H9 (cell line): ENCODE results near the gene DYDC1. TPM values are rescaled to one million over a fixed set of nuclear protein-coding genes. Genes with fewer than 3 reads are reported as not detected.

Source experiments
- DNase-seq: peaks from one replicate; pipeline ENCODE4 v3.0.0-alpha.2; 2017
- H2AFZ ChIP-seq: one replicate; pipeline ENCODE4 v1.6.1; 2013; ENCODE audit warnings: mild to moderate bottlenecking, low read length, control low read depth, moderate library complexity
- H2AK5ac ChIP-seq: 2 replicates; pipeline ENCODE4 v1.6.1; 2013; ENCODE audit warnings: low read length, control low read depth, mixed read lengths; ENCODE audit not compliant: insufficient read length
- H2BK120ac ChIP-seq: one replicate; pipeline ENCODE4 v1.6.1; 2013; ENCODE audit warnings: low read depth, mild to moderate bottlenecking, low read length, control low read depth, inconsistent platforms; ENCODE audit not compliant: poor library complexity, severe bottlenecking
- H2BK12ac ChIP-seq: 2 replicates; pipeline ENCODE4 v1.6.1; 2013; ENCODE audit warnings: low read length, control low read depth, mixed read lengths, low read depth; ENCODE audit not compliant: insufficient read length
- H2BK15ac ChIP-seq: 2 replicates; pipeline ENCODE4 v1.6.1; 2013; ENCODE audit warnings: low read depth, low read length, control low read depth
- H2BK20ac ChIP-seq: one replicate; pipeline ENCODE4 v1.6.1; 2013; ENCODE audit warnings: low read depth, mild to moderate bottlenecking, low read length, control low read depth, inconsistent platforms; ENCODE audit not compliant: poor library complexity, severe bottlenecking
- H2BK5ac ChIP-seq: 2 replicates; pipeline ENCODE4 v1.6.1; 2013; ENCODE audit warnings: low read length, control low read depth, mixed read lengths; ENCODE audit not compliant: insufficient read length
- H3K14ac ChIP-seq: 2 replicates; pipeline ENCODE4 v1.6.1; 2013; ENCODE audit warnings: low read length, control low read depth; ENCODE audit not compliant: insufficient read depth
- H3K18ac ChIP-seq: 2 replicates; pipeline ENCODE4 v1.6.1; 2013; ENCODE audit warnings: low read depth, mild to moderate bottlenecking, mixed read lengths, low read length, control low read depth; ENCODE audit not compliant: insufficient read length
- H3K23ac ChIP-seq: 2 replicates; pipeline ENCODE4 v1.6.1; 2013; ENCODE audit warnings: low read length, control low read depth, mixed read lengths, low read depth; ENCODE audit not compliant: insufficient read length
- H3K23me2 ChIP-seq: 2 replicates; pipeline ENCODE4 v1.6.1; 2013; ENCODE audit warnings: low read depth, mild to moderate bottlenecking, mixed read lengths, low read length, control low read depth; ENCODE audit not compliant: insufficient read length, poor library complexity, severe bottlenecking
- H3K27ac ChIP-seq: 2 replicates; pipeline ENCODE4 v1.5.1; 2013; ENCODE audit warnings: low read length, control low read depth, mixed read lengths, low read depth; ENCODE audit not compliant: insufficient read length
- H3K27me3 ChIP-seq: 2 replicates; pipeline ENCODE4 v1.6.1; 2013; ENCODE audit warnings: low read length, control low read depth, inconsistent platforms; ENCODE audit not compliant: insufficient read depth
- H3K4ac ChIP-seq: 2 replicates; pipeline ENCODE4 v1.6.1; 2013; ENCODE audit warnings: low read depth, mild to moderate bottlenecking, control low read depth, inconsistent platforms, low read length, moderate library complexity
- H3K4me1 ChIP-seq: 2 replicates; pipeline ENCODE4 v1.6.1; 2013; ENCODE audit warnings: low read length, control low read depth, inconsistent platforms; ENCODE audit not compliant: insufficient read depth
- H3K4me2 ChIP-seq: 2 replicates; pipeline ENCODE4 v1.6.1; 2013; ENCODE audit warnings: low read length, control low read depth, mixed read lengths; ENCODE audit not compliant: insufficient read length, insufficient read depth
- H3K56ac ChIP-seq: 2 replicates; pipeline ENCODE4 v1.6.1; 2013; ENCODE audit warnings: low read depth, mild to moderate bottlenecking, mixed read lengths, low read length, control low read depth; ENCODE audit not compliant: insufficient read length
- H3K79me1 ChIP-seq: 2 replicates; pipeline ENCODE4 v1.6.1; 2013; ENCODE audit warnings: low read depth, mild to moderate bottlenecking, moderate library complexity, low read length, control low read depth, inconsistent platforms; ENCODE audit not compliant: insufficient read depth, poor library complexity, severe bottlenecking
- H3K79me2 ChIP-seq: 2 replicates; pipeline ENCODE4 v1.6.1; 2013; ENCODE audit warnings: low read length, control low read depth, inconsistent platforms; ENCODE audit not compliant: insufficient read depth
- H3K9ac ChIP-seq: 2 replicates; pipeline ENCODE4 v1.6.1; 2013; ENCODE audit warnings: low read length, control low read depth, mixed read lengths; ENCODE audit not compliant: insufficient read length; ENCODE audit errors: extremely low read depth
- H3K9me3 ChIP-seq: one replicate; pipeline ENCODE4 v1.6.1; 2013; ENCODE audit warnings: low read depth, low read length, inconsistent platforms; ENCODE audit not compliant: control insufficient read depth
- H3T11ph ChIP-seq: one replicate; pipeline ENCODE4 v1.6.1; 2013; ENCODE audit warnings: mild to moderate bottlenecking, low read length, control low read depth, inconsistent platforms
- H4K20me1 ChIP-seq: one replicate; pipeline ENCODE4 v1.6.1; 2013; ENCODE audit not compliant: control insufficient read depth, insufficient read length, insufficient read depth
- H4K5ac ChIP-seq: 2 replicates; pipeline ENCODE4 v1.6.1; 2013; ENCODE audit warnings: low read depth, mild to moderate bottlenecking, mixed read lengths, low read length, control low read depth; ENCODE audit not compliant: insufficient read length
- H4K8ac ChIP-seq: replicated peaks from 2 replicates; pipeline ENCODE4 v1.6.1; 2013; ENCODE audit warnings: low read length, control low read depth, mixed read lengths, low read depth; ENCODE audit not compliant: insufficient read length
- H4K91ac ChIP-seq: 2 replicates; pipeline ENCODE4 v1.6.1; 2013; ENCODE audit warnings: low read depth, mild to moderate bottlenecking, moderate library complexity, mixed read lengths, low read length, control low read depth; ENCODE audit not compliant: insufficient read length
- H3K27ac Mint-ChIP-seq, 3 experiments: 2 replicates in 2 of 3; 3 replicates in 1 of 3; pipeline ENCODE4 v1.8.0; 2020 to 2021; ENCODE audit warnings: mixed read lengths in 3 of 3, mild to moderate bottlenecking in 1 of 3, moderate library complexity in 1 of 3
- H3K27me3 Mint-ChIP-seq: 2 replicates; pipeline ENCODE4 v1.8.0; 2021; ENCODE audit warnings: low read depth, mild to moderate bottlenecking, moderate library complexity, mixed read lengths
- H3K36me3 Mint-ChIP-seq, 3 experiments: 2 replicates in 2 of 3; 3 replicates in 1 of 3; pipeline ENCODE4 v1.8.0; 2020 to 2021; ENCODE audit warnings: low read depth in 3 of 3, mixed read lengths in 3 of 3; ENCODE audit not compliant: insufficient read depth in 1 of 3
- H3K4me1 Mint-ChIP-seq, 2 experiments: 2 replicates each; pipeline ENCODE4 v1.8.0; 2020; ENCODE audit warnings: mixed read lengths in 2 of 2
- H3K4me3 Mint-ChIP-seq, 2 experiments: 2 replicates in 1 of 2; 3 replicates in 1 of 2; pipeline ENCODE4 v1.8.0; 2020 to 2021; ENCODE audit warnings: mild to moderate bottlenecking in 2 of 2, mixed read lengths in 2 of 2, moderate library complexity in 1 of 2
- H3K9me3 Mint-ChIP-seq, 2 experiments: 2 replicates in 1 of 2; 3 replicates in 1 of 2; pipeline ENCODE4 v1.8.0; 2020; ENCODE audit warnings: mild to moderate bottlenecking in 2 of 2, mixed read lengths in 2 of 2, moderate library complexity in 1 of 2
- CTCF ChIP-seq: fragments of 200-600 bp; sonication (generic); conservative IDR thresholded peaks from 3 replicates; pipeline ENCODE4 v1.8.0; 2021; ENCODE audit warnings: antibody characterized with exemption, mild to moderate bottlenecking
- WGBS: extraction: QIAGEN DNeasy Blood & Tissue Kit; methylation state at CpG from one replicate; pipeline ENCODE4 v1.1.7; 2013; ENCODE audit warnings: missing lambda C conversion rate, low lambda C conversion rate, mixed read lengths; ENCODE audit not compliant: insufficient read length; ENCODE audit errors: extremely low coverage; 5-methylcytosine and 5-hydroxymethylcytosine counted together
- total RNA-seq: library from RNA; stranded (reverse); gene quantifications from 2 replicates; pipeline ENCODE4 v1.2.1, GENCODE V29; 2021

The DYDC1 gene
- total RNA-seq, 1 experiment from 2014 or later: not detected

GRCh38 chr10:80405626-80406025 is 49.1 kb upstream of the DYDC1 start:
- no peak overlapping the region for H2AK5ac ChIP-seq
- no peak for DNase-seq
- H3K79me1 ChIP-seq: no peaks in the 10 kb centered on the region
- H4K20me1 ChIP-seq: no peaks in the 10 kb centered on the region
- H3K9me3 Mint-ChIP-seq: no peaks in the 10 kb centered on the region
- H3K4me3 Mint-ChIP-seq: no peak overlapping the region
- H3K4me1 Mint-ChIP-seq: peaks cover 19 to 27% of the 10 kb centered on the region in 2 experiments
- H3K56ac ChIP-seq: no peak overlapping the region
- no CpG with 5 or more reads among the region's 4 CpGs for WGBS
- H3T11ph ChIP-seq: no peak overlapping the region
- H3K4ac ChIP-seq: no peak overlapping the region
- no peak overlapping the region for H3K27ac Mint-ChIP-seq
- H3K27me3 Mint-ChIP-seq: peaks cover 31% of the 10 kb centered on the region
- H2BK120ac ChIP-seq: no peak overlapping the region
- no peak overlapping the region for H4K91ac ChIP-seq
- peaks cover 4% of the 10 kb centered on the region; the same call in 1 of the 2 replicates for H3K27me3 ChIP-seq
- no peak overlapping the region for H3K14ac ChIP-seq
- no peaks in the 10 kb centered on the region for H3K9me3 ChIP-seq
- no peak overlapping the region for H2BK15ac ChIP-seq
- no peak overlapping the region for H3K18ac ChIP-seq
- no peak for TF ChIP-seq CTCF
- H3K79me2 ChIP-seq: no peaks in the 10 kb centered on the region
- H3K4me1 ChIP-seq: no peaks in the 10 kb centered on the region
- H3K4me2 ChIP-seq: no peak overlapping the region
- no peak overlapping the region for H2BK12ac ChIP-seq
- H2BK20ac ChIP-seq: no peak overlapping the region
- no peak overlapping the region for H2BK5ac ChIP-seq
- H3K23me2 ChIP-seq: peaks cover 8% of the 10 kb centered on the region
- H3K27ac ChIP-seq: no peak overlapping the region
- H2AFZ ChIP-seq: no peak overlapping the region
- no peak overlapping the region for H4K5ac ChIP-seq
- no peak overlapping the region for H3K23ac ChIP-seq
- H4K8ac ChIP-seq: no peak overlapping the region
- H3K9ac ChIP-seq: no peak overlapping the region
- peaks cover 0 to 2% (median 0%) of the 10 kb centered on the region in 3 experiments; a peak in 3 of 7 replicates for H3K36me3 Mint-ChIP-seq
